ENCODE results near the gene TERT.

The TERT gene

GRCh38 chr5:1222621-1223277, 72.1 kb downstream of the TERT start:
- FAIRE-seq (no peak), DNase-seq (ENCODE audit: insufficient read length, low spot score) (no peak)
- TF ChIP-seq POLR2A (IDR thresholded peaks at IDR 0.05; ENCODE audit: low read depth, low read length), result no peak

- TF ChIP-seq POLR2A (IDR thresholded peaks at IDR 0.05; ENCODE audit: low read depth, low read length), result no peak
- DNase-seq (ENCODE audit: insufficient read length, low spot score), result no peak
- FAIRE-seq, result no peak
These were observed 72.7 kb downstream of the TERT start for GRCh38 chr5:1222147-1222546.

DNA sequence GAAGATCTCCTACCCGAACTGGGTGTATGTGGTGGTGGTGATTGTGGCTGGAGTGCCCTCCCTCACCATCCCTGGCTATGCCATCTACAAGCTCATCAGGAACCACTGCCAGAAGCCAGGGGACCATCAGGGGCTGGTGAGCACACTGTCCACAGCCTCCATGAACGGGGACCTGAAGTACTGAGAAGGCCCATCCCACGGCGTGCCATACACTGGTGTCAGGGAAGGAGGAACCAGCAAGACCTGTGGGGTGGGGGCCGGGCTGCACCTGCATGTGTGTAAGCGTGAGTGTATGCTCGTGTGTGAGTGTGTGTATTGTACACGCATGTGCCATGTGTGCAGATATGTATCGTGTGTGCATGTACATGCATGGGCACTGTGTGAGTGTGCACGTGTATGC, 73.1 kb downstream of the TERT start:
- no peak for FAIRE-seq
- DNase-seq (ENCODE audit: insufficient read length, low spot score), result no peak
- no peak for TF ChIP-seq POLR2A (IDR thresholded peaks at IDR 0.05; ENCODE audit: low read depth, low read length)

GRCh38 chr5:1220831-1221230, 74.0 kb downstream of the TERT start:
- no peak for TF ChIP-seq POLR2A (IDR thresholded peaks at IDR 0.05; ENCODE audit: low read depth, low read length)
- FAIRE-seq (no peak), DNase-seq (ENCODE audit: insufficient read length, low spot score) (no peak)

GRCh38 chr5:1220351-1220750, 74.5 kb downstream of the TERT start:
- no peak for TF ChIP-seq POLR2A (IDR thresholded peaks at IDR 0.05; ENCODE audit: low read depth, low read length)
- FAIRE-seq (no peak), DNase-seq (ENCODE audit: insufficient read length, low spot score) (no peak)

GRCh38 chr5:1219768-1220100, 75.1 kb downstream of the TERT start:
- no peak for TF ChIP-seq POLR2A (IDR thresholded peaks at IDR 0.05; ENCODE audit: low read depth, low read length)
- no peak for DNase-seq (ENCODE audit: insufficient read length, low spot score)
- no peak for FAIRE-seq

GRCh38 chr5:1219098-1219767, 75.6 kb downstream of the TERT start:
- DNase-seq (ENCODE audit: insufficient read length, low spot score), result no peak
- no peak for FAIRE-seq
- TF ChIP-seq POLR2A (IDR thresholded peaks at IDR 0.05; ENCODE audit: low read depth, low read length), result no peak

- DNase-seq (ENCODE audit: insufficient read length, low spot score) (no peak), FAIRE-seq (no peak)
- TF ChIP-seq POLR2A (IDR thresholded peaks at IDR 0.05; ENCODE audit: low read depth, low read length), result no peak
These were observed 76.4 kb downstream of the TERT start for GRCh38 chr5:1218351-1219080.

DNA sequence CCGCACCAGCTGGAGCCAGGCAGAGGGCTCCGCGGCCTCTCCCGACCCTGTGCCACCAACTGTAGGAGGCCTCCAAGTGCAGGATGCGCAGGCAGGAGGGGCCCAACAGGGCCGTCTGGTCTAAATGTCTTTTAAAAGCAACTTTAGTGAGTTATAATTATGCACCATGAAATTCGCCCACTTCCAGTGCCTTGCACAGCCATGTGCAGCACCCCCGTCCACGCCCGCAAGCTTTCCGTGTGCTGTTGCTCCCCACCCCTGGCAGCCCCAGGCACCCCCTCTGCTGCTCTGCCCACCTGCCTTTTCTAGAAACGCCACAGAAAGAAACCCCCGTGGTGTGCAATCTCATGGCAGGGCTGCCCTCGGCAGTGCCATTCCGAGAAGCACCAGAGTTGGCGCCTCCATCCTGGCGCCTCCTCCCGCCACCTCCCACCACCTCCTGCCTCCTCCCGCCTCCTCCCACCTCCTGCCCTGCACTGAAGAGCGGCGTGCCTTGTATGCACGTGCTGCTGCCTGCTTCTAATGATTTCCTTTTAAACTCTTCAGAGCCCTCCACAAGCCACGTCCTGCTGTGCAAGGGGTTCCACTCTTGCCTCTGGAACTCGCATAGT, 77.2 kb downstream of the TERT start:
- DNase-seq (ENCODE audit: insufficient read length, low spot score) (no peak), FAIRE-seq (no peak)
- no peak for TF ChIP-seq POLR2A (IDR thresholded peaks at IDR 0.05; ENCODE audit: low read depth, low read length)

- no peak for DNase-seq (ENCODE audit: insufficient read length, low spot score)
These were observed 78.0 kb downstream of the TERT start for GRCh38 chr5:1216918-1217295.

DNA sequence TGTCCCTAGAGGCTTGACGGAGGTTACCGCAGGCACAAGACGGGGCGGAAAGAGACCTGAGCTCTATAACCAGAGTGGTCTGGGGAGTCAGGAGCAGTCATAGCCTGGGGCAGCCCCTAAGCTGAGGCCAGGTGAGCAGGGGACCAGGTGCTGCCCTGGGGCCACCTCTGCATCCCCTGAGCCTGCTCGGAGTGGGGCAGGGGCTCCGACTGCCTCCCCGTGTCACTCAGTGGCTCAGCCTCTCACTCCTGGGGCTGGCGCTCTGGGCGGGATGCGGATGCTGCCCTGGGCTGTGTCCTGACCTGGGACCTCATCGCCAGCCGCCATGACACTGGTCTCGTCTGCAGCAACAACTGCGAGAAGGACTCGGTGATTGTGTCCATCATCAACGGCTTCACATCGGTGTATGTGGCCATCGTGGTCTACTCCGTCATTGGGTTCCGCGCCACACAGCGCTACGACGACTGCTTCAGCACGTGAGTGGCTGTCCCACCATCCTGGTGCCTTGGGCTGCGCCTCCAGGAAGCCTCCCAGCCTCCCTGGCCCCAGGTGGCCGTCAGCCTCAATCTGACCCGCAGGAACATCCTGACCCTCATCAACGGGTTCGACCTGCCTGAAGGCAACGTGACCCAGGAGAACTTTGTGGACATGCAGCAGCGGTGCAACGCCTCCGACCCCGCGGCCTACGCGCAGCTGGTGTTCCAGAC, 78.5 kb downstream of the TERT start:
- no peak for FAIRE-seq

More at GRCh38 chr5:1216918-1217295, 78.0 kb downstream of the TERT start:
- no peak for FAIRE-seq
- TF ChIP-seq POLR2A (IDR thresholded peaks at IDR 0.05; ENCODE audit: low read depth, low read length), result no peak

DNA sequence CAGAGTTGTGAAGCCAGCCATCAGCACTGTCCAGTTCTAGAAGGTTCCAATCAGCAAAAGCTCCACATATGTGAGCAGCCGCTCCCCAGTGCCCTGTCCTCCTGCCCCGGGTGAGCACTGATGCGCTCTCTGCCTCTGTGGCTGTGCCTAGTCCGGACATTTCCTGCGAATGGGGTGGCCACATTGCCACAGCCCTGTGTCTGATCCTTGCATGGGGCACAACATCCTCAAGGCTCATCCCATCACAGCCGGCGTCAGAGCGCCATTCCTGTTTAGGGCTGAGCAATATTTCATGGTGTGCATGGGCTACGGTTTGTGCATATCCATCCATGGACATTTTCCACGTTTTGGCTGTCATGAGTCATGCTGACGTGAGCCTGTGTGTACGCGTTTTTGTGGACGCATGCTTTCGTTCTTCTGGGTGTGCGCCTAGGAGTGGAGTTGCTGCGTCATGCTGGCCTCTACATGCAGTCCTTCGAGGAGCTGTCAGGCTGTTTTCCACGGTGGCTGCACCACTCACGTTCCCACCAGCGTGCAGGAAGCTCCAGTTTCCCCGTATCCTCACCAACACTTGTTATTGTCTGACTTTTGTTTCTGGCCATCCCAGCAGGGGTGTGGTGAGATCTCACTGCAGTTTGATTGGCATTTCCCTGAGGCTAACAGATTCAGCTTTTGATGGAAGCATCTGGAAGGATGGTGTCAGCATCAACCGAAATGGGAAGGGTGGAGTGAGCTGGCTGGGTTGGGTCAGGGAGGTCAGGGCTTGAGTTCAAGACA, 79.4 kb downstream of the TERT start:
- FAIRE-seq (no peak), DNase-seq (ENCODE audit: insufficient read length, low spot score) (no peak)
- no peak for TF ChIP-seq POLR2A (IDR thresholded peaks at IDR 0.05; ENCODE audit: low read depth, low read length)

More for the DNA sequence above, 78.5 kb downstream of the TERT start:
- no peak for DNase-seq (ENCODE audit: insufficient read length, low spot score)
- no peak for TF ChIP-seq POLR2A (IDR thresholded peaks at IDR 0.05; ENCODE audit: low read depth, low read length)

GRCh38 chr5:1214936-1215220, 80.0 kb downstream of the TERT start:
- TF ChIP-seq POLR2A (IDR thresholded peaks at IDR 0.05; ENCODE audit: low read depth, low read length), result no peak

More at GRCh38 chr5:1214936-1215220, 80.0 kb downstream of the TERT start:
- DNase-seq (ENCODE audit: insufficient read length, low spot score) (no peak), FAIRE-seq (no peak)

Measured in H54 (cell line).